Astrocyte (in vitro differentiated cells and primary cell): ENCODE measurements around the gene RPL10.

Source experiments
- EZH2 ChIP-seq: IDR thresholded peaks from 2 replicates; pipeline ENCODE4 v1.6.1; 2012; ENCODE audit warnings: mild to moderate bottlenecking, low read length, inconsistent platforms; ENCODE audit not compliant: insufficient read depth
- TF ChIP-seq, protein P1 (sequence below): IDR thresholded peaks from 2 replicates; pipeline ENCODE4 v1.5.1; 2011; ENCODE audit warnings: low read depth, mild to moderate bottlenecking, inconsistent platforms, low read length, moderate library complexity; ENCODE audit not compliant: insufficient read depth

DNA sequence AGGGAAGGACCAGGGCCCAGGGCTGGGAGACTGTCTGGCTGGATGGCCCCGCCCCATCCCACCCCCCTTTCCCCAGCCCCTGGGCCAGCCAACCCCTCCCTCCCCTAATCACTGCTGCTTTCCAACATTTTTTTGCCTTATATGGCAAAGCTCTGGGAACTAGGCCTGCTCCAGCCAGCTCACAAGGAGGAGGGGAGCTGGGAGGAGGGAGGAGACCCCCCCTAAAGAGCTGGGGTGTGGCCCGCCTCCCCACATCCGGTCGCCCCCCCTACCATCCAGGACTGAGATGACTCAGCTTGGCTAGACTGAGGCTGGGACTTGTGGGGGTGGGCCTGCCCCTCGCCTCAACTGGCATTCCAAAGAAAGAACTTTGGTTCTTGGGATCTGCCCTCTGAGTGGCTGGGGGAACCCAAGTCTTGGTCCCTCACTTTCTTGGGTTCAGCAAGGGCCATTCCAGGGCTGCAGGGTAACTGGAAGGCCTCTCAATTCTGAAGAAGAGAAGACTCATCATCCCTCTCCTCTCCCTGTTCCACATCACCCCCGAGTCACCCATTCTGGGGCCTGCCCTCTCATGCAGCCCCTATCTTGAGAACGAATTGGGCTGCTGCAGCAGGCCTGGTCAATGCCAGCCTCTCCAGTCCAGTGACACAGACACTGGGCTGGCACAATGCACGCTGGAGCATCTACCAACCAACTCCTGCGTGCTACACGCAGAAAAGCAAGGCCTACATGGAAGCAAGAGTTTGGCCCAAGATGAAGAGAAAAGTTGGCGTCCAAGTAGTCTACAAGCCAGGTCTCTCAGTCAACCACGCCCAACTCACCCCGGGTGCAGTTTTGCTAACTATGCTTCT lies 28.5 kb upstream of the RPL10 start:
- TF ChIP-seq, protein P1, sequence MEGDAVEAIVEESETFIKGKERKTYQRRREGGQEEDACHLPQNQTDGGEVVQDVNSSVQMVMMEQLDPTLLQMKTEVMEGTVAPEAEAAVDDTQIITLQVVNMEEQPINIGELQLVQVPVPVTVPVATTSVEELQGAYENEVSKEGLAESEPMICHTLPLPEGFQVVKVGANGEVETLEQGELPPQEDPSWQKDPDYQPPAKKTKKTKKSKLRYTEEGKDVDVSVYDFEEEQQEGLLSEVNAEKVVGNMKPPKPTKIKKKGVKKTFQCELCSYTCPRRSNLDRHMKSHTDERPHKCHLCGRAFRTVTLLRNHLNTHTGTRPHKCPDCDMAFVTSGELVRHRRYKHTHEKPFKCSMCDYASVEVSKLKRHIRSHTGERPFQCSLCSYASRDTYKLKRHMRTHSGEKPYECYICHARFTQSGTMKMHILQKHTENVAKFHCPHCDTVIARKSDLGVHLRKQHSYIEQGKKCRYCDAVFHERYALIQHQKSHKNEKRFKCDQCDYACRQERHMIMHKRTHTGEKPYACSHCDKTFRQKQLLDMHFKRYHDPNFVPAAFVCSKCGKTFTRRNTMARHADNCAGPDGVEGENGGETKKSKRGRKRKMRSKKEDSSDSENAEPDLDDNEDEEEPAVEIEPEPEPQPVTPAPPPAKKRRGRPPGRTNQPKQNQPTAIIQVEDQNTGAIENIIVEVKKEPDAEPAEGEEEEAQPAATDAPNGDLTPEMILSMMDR, result no peak
- no peak for TF ChIP-seq EZH2
